Activated CD4-positive, alpha-beta T cell treated with anti-CD3 and anti-CD28 coated beads for 36 hours (primary cell): Measurements from ENCODE around the gene CHKA. TPM values are rescaled to one million over a fixed set of nuclear protein-coding genes. Genes with fewer than 3 reads are reported as not detected.
"Not testable (repeated sequence)": the region's sequence is repeated elsewhere in the genome, so short reads cannot be mapped to it uniquely, and the experiment has no call there.

Source experiments
- ATAC-seq: fragments of 200-7000 bp; cut with Tn5 transposase; one replicate; pipeline ENCODE4 v1.10.0; 2021; ENCODE audit warnings: mild to moderate bottlenecking, moderate library complexity
- CTCF ChIA-PET: fragments of 350-600 bp; sonication (Branson Sonifier 250); formaldehyde crosslinking; loops from one replicate; lab custom pipeline; 2021; ENCODE audit warnings: antibody characterized with exemption; lab: Charles Lee
- POLR2A ChIA-PET: fragments of 350-600 bp; sonication (Branson Sonifier 250); formaldehyde crosslinking; loops from one replicate; lab custom pipeline; 2021; ENCODE audit warnings: antibody characterized with exemption, inconsistent platforms; lab: Charles Lee
- DNase-seq: peaks from one replicate; pipeline ENCODE4 v3.0.0-alpha.2; 2020
- H3K27ac Mint-ChIP-seq: one replicate; pipeline ENCODE4 v1.8.0; 2021; ENCODE audit warnings: mixed read lengths
- H3K27me3 Mint-ChIP-seq: one replicate; pipeline ENCODE4 v1.8.0; 2021; ENCODE audit warnings: mixed read lengths
- H3K36me3 Mint-ChIP-seq: one replicate; pipeline ENCODE4 v1.8.0; 2021; ENCODE audit warnings: low read depth, mixed read lengths
- H3K4me1 Mint-ChIP-seq: one replicate; pipeline ENCODE4 v1.8.0; 2021; ENCODE audit warnings: mixed read lengths
- H3K4me3 Mint-ChIP-seq: one replicate; pipeline ENCODE4 v1.8.0; 2021; ENCODE audit warnings: mild to moderate bottlenecking, moderate library complexity, mixed read lengths
- H3K9me3 Mint-ChIP-seq: one replicate; pipeline ENCODE4 v1.8.0; 2021; ENCODE audit warnings: low read depth, mixed read lengths
- intact Hi-C, 2 experiments: fragments of 100-400 bp; cut with DNase I in 1 of 2; cut with micrococcal nuclease in 1 of 2; formaldehyde crosslinking; loops; one replicate each; pipeline versions ENCODE4 v1.14.2 to v1.15.1; 2022 to 2024; cut with DNase I, micrococcal nuclease
- total RNA-seq, 2 experiments: library from RNA; stranded (reverse); gene quantifications; one replicate each; pipeline ENCODE4 v1.2.3, GENCODE V29; 2021

The CHKA gene
- total RNA-seq, 2 experiments from 2014 or later: 5.5 to 7.5 TPM

- Mint-ChIP-seq H3K27me3 (no peaks in the 10 kb centered on the region), H3K27ac (no peak overlapping the region), H3K4me1 (peaks cover 2% of the 10 kb centered on the region), H3K36me3 (no peaks in the 10 kb centered on the region), H3K4me3 (no peak overlapping the region), H3K9me3 (no peaks in the 10 kb centered on the region)
- intact Hi-C loops: no loop called here
- CTCF ChIA-PET: no interaction called here
- POLR2A ChIA-PET: no interaction called here
- ATAC-seq (no peak), DNase-seq (no peak)
These were observed 5.9 kb downstream of the CHKA start for GRCh38 chr11:68115285-68115684.

DNA sequence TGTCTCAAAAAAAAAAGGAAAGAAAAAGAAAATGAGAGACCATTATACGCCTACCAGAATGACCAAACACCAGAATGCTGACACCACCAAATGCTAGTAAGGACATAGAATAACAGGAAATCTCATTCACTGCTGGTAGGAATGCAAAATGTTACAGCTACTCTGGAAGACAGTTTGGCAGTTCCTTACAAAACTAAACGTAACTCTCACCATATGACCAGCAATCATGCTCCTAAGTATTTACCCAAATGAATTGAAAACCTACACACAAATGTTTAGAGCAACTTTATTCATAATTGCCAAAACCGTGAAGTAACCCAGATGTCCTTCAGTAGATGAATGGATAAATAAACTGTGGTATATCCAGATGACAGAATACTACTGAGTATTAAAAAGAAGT lies 7.2 kb downstream of the CHKA start:
- no peaks in the 10 kb centered on the region for H3K27me3 Mint-ChIP-seq
- no peak overlapping the region for H3K27ac Mint-ChIP-seq
- intact Hi-C loops: no loop called here
- H3K36me3 Mint-ChIP-seq: no peaks in the 10 kb centered on the region
- H3K4me1 Mint-ChIP-seq: no peaks in the 10 kb centered on the region
- H3K4me3 Mint-ChIP-seq: no peak overlapping the region
- ChIA-PET CTCF (interaction anchor here (0.7 kb wide), 1 partner anchor 33 kb away, joined by 3 read pairs; no protein-coding TSS in a partner anchor), POLR2A (no interaction called here)
- DNase-seq (no peak), ATAC-seq (no peak)
- H3K9me3 Mint-ChIP-seq: no peaks in the 10 kb centered on the region

GRCh38 chr11:68107689-68108088 lies 13.5 kb downstream of the CHKA start:
- no peaks in the 10 kb centered on the region for H3K27me3 Mint-ChIP-seq
- ATAC-seq (no peak), DNase-seq (no peak)
- CTCF ChIA-PET: no interaction called here
- H3K27ac Mint-ChIP-seq: no peak overlapping the region
- H3K36me3 Mint-ChIP-seq: no peaks in the 10 kb centered on the region
- POLR2A ChIA-PET: no interaction called here
- no peaks in the 10 kb centered on the region for H3K4me1 Mint-ChIP-seq
- H3K4me3 Mint-ChIP-seq: no peak overlapping the region
- no peaks in the 10 kb centered on the region for H3K9me3 Mint-ChIP-seq
- intact Hi-C loops: no loop called here

DNA sequence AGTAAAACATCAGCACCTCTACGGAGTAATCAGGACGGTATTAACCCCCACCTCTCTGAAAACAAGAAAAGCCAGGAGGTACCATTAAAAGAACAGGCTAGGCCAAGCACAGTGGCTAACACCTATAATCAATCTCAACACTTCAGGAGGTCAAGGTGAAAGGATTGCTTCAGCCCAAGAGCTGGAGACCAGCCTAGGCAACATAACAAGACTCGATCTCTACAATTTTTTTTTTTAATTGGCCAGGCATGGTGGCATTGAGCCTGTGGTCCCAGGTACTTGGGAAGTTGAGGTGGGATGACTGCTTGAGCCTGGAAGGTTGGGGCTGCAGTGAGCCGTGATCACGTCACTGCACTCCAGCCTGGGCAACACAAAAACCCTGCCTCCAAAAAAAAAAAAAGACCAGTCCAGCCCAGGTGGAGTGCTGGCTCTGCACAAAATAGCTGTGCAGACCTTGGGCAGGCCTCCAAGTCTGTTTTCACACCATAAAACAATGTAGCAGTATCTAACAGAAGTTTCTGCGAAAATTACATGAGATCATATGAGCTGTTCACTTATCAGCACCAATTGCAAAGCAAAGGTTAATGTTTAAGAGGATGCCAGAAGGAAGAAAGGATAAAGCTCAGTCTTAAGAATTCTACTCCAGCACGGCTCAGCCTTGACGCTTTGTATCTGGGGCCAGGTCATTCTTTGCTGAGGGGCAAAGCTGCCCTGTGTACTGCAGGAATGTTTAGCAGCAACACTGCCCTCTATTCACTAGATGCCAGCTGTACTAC lies 14.8 kb downstream of the CHKA start:
- ATAC-seq (no peak), DNase-seq (no peak)
- intact Hi-C loops: no loop called here
- Mint-ChIP-seq H3K4me3 (no peak overlapping the region), H3K9me3 (no peaks in the 10 kb centered on the region), H3K36me3 (no peaks in the 10 kb centered on the region), H3K27me3 (no peaks in the 10 kb centered on the region), H3K27ac (no peak overlapping the region), H3K4me1 (no peaks in the 10 kb centered on the region)
- ChIA-PET CTCF (interaction anchor here (0.7 to 1.4 kb wide), 2 partner anchors 8 to 1517 kb away, joined by 3 to 6 read pairs; no protein-coding TSS in a partner anchor), POLR2A (interaction anchor here (0.5 to 0.6 kb wide), 2 partner anchors 115 to 459 kb away, joined by 3 read pairs; no protein-coding TSS in a partner anchor)

DNA sequence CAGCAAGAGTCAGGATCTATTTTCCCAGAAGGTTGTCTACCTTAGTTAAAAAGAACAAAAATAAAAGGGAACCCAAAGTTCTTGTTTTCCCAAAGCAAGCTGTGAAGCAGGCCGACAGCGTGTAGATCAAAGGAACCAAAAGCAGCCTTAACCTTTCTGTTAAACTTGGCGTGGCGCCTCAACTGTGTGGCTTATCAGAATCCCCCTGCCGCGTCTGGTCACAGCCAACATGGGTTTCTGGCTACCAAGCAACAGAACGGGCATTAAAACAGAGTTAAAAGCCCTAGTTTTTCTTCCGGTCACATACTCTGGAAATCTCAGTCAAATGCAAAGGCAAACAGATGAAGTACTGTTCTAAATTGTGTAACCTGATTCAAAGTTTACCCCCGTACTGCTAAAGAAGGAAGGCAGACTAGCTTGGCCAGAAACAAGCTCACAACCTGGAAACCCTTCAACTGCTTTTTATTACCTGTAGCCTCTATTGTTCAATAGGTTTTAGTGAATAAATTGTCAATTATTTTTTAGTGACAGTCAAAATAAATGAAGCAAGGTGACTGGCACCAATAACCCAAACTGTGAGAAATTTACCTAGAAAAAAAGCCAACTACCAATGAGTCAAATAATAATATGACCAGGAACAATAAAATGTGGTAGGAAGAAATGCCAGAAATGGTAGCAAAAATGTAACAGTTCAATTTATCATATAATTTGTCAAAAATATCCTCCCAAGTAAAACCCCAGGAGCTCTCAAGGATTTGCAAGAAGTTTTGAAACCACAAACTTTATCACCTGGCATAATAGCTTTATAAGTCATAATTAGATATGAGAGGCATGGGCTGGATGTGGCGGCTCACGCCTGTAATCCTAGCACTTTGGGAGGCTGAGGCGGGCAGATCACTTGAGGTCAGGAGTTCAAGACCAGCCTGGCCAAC lies 21.4 kb downstream of the CHKA start:
- Mint-ChIP-seq H3K36me3 (peaks cover 1% of the 10 kb centered on the region), H3K27ac (peak overlapping the region; percentile 39), H3K9me3 (no peaks in the 10 kb centered on the region), H3K27me3 (no peaks in the 10 kb centered on the region), H3K4me1 (peaks cover 15% of the 10 kb centered on the region), H3K4me3 (peak overlapping the region; percentile 44)
- ChIA-PET POLR2A (no interaction called here), CTCF (no interaction called here)
- ATAC-seq (peak; percentile 69), DNase-seq (peak; percentile 63)
- intact Hi-C loops: no loop called here

DNA sequence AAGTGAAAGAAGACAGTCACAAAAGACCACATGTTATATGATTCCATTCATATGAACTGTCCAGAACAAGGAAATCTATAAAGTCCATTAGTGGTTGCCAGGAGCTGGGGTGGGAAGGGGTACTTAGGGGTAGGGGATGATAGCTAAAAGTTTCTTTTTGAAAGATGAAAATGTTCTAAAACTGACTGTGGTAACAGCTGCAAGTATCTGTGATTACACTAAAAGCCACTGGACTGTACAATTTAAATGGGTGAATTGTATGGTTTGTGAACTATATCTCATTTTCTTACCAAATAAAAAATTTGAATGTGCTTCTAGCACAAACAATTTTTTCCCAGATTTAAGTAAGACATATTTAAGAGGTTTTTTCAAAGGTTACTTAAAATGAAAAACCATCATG lies 22.1 kb downstream of the CHKA start:
- H3K9me3 Mint-ChIP-seq: no peaks in the 10 kb centered on the region
- ChIA-PET CTCF (no interaction called here), POLR2A (no interaction called here)
- intact Hi-C loops: no loop called here
- peaks cover 15% of the 10 kb centered on the region for H3K4me1 Mint-ChIP-seq
- ATAC-seq (no peak), DNase-seq (no peak)
- H3K36me3 Mint-ChIP-seq: peaks cover 1% of the 10 kb centered on the region
- no peak overlapping the region for H3K4me3 Mint-ChIP-seq
- no peaks in the 10 kb centered on the region for H3K27me3 Mint-ChIP-seq
- H3K27ac Mint-ChIP-seq: peak overlapping the region; percentile 39

DNA sequence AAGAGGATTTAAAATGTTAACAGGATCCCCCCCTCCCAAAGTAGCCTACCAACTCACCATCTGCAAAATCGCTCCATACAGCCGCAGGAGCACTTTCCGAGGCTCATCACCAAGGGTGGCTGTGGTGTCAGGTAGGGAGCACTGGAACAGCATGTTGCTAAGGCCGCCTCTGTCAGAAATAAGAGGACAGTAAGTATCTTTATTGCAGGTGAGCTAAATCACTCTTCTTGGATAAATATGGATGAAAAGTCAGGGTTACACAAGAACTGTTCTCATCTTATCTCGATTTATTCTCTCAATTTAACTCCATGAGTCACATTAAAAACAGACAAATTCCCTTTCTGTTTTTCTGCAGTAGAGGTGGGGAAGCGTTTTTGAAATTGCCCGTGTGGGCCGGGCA lies 24.2 kb downstream of the CHKA start:
- Mint-ChIP-seq H3K27ac (no peak overlapping the region), H3K9me3 (no peaks in the 10 kb centered on the region), H3K27me3 (no peaks in the 10 kb centered on the region), H3K4me3 (no peak overlapping the region), H3K4me1 (peaks cover 15% of the 10 kb centered on the region), H3K36me3 (peaks cover 1% of the 10 kb centered on the region)
- intact Hi-C loops: no loop called here
- POLR2A ChIA-PET: no interaction called here
- ATAC-seq (no peak), DNase-seq (no peak)
- CTCF ChIA-PET: interaction anchor here (1.3 kb wide), 1 partner anchor 150 kb away, joined by 3 read pairs; no protein-coding TSS in a partner anchor

GRCh38 chr11:68093565-68093964 lies 27.6 kb downstream of the CHKA start:
- intact Hi-C loops: no loop called here

GRCh38 chr11:68092946-68093345 lies 28.2 kb downstream of the CHKA start:
- H3K4me1 Mint-ChIP-seq, POLR2A ChIA-PET, DNase-seq, H3K27ac Mint-ChIP-seq, H3K4me3 Mint-ChIP-seq, H3K36me3 Mint-ChIP-seq, H3K9me3 Mint-ChIP-seq, H3K27me3 Mint-ChIP-seq, ATAC-seq, intact Hi-C loops: not testable (repeated sequence)
- CTCF ChIA-PET: interaction anchor here (1.2 kb wide), 1 partner anchor 9 kb away, joined by 3 read pairs; no protein-coding TSS in a partner anchor

More at GRCh38 chr11:68093565-68093964, 27.6 kb downstream of the CHKA start:
- Mint-ChIP-seq H3K27me3 (no peaks in the 10 kb centered on the region), H3K4me1 (peaks cover 2% of the 10 kb centered on the region), H3K9me3 (no peaks in the 10 kb centered on the region), H3K4me3 (no peak overlapping the region), H3K36me3 (peaks cover 1% of the 10 kb centered on the region), H3K27ac (no peak overlapping the region)
- POLR2A ChIA-PET: no interaction called here
- CTCF ChIA-PET: interaction anchor here (1.2 kb wide), 1 partner anchor 8 kb away, joined by 3 read pairs; no protein-coding TSS in a partner anchor
- ATAC-seq: no peak
- no peak for DNase-seq

GRCh38 chr11:68092411-68092810 lies 28.8 kb downstream of the CHKA start:
- intact Hi-C loops: no loop called here
- Mint-ChIP-seq H3K4me3 (no peak overlapping the region), H3K9me3 (no peaks in the 10 kb centered on the region), H3K27ac (no peak overlapping the region), H3K27me3 (no peaks in the 10 kb centered on the region), H3K36me3 (peaks cover 1% of the 10 kb centered on the region), H3K4me1 (peaks cover 2% of the 10 kb centered on the region)
- CTCF ChIA-PET: interaction anchor here (0.6 to 0.7 kb wide), 2 partner anchors 14 to 142 kb away, joined by 3 read pairs; no protein-coding TSS in a partner anchor
- DNase-seq (no peak), ATAC-seq (no peak)
- POLR2A ChIA-PET: no interaction called here

DNA sequence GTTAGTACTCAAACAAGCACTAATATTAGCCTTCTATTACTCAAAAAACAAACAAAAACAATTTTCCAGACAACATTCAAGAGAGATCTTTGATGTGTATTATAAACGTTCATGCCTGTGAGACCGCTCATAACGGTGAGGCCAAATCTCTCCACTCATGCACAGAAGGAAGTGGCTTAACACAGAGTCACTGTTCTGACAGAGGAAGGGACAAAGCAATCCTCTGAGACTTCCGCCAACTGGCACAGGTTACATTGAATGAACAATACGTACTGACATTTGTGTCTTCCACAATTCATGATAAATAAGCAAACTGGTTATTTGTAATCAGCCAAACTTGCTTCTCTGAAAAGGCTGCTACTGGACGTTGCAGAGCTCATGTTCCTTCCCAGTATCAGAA lies 30.5 kb downstream of the CHKA start:
- Mint-ChIP-seq H3K4me3 (no peak overlapping the region), H3K4me1 (peaks cover 2% of the 10 kb centered on the region), H3K27ac (no peak overlapping the region), H3K36me3 (no peaks in the 10 kb centered on the region), H3K9me3 (no peaks in the 10 kb centered on the region), H3K27me3 (no peaks in the 10 kb centered on the region)
- CTCF ChIA-PET: interaction anchor here (0.7 to 1.4 kb wide), 3 partner anchors 28 to 118 kb away, joined by 3 to 4 read pairs (median 3); no protein-coding TSS in a partner anchor
- intact Hi-C loops: no loop called here
- POLR2A ChIA-PET: no interaction called here
- DNase-seq (no peak), ATAC-seq (no peak)
